H1 (cell line): Measurements from ENCODE around the gene PAPSS2. TPM values are rescaled to one million over a fixed set of nuclear protein-coding genes. Genes with fewer than 3 reads are reported as not detected.
"Not testable (repeated sequence)": the region's sequence is repeated elsewhere in the genome, so short reads cannot be mapped to it uniquely, and the experiment has no call there.

Source experiments
- CTCF ChIA-PET: fragments of 300-600 bp; sonication (Branson Sonifier 250); formaldehyde crosslinking; loops from one replicate; lab custom pipeline; 2021; ENCODE audit not compliant: partially characterized antibody; lab: Charles Lee
- POLR2A ChIA-PET: fragments of 300-600 bp; sonication (Branson Sonifier 250); formaldehyde crosslinking; loops from one replicate; lab custom pipeline; 2021; ENCODE audit warnings: inconsistent platforms; ENCODE audit not compliant: partially characterized antibody; lab: Charles Lee
- DNase-seq, 2 experiments: peaks; one replicate each; pipeline versions ENCODE4 v3.0.0 to v3.0.0-alpha.2; 2010 to 2022; ENCODE audit warnings: low spot score in 2 of 2, low read depth in 1 of 2, mixed read lengths in 1 of 2
- FAIRE-seq: peaks from 2 replicates; lab custom pipeline; 2011; peaks lifted over from hg19 to GRCh38; lab: Jason Lieb, UNC
- H2AFZ ChIP-seq: 2 replicates; pipeline ENCODE4 v1.8.1; 2012; ENCODE audit warnings: low read length, inconsistent platforms
- H2AK5ac ChIP-seq: 2 replicates; pipeline ENCODE4 v1.6.1; 2013; ENCODE audit warnings: low read depth, low read length
- H2BK120ac ChIP-seq: replicated peaks from 2 replicates; pipeline ENCODE3; 2013; ENCODE audit warnings: low read depth, low read length, inconsistent platforms
- H2BK12ac ChIP-seq: 2 replicates; pipeline ENCODE4 v1.6.1; 2013; ENCODE audit warnings: low read depth, low read length
- H2BK15ac ChIP-seq: 2 replicates; pipeline ENCODE4 v1.6.1; 2013; ENCODE audit warnings: low read length
- H2BK20ac ChIP-seq: 2 replicates; pipeline ENCODE4 v1.6.1; 2013; ENCODE audit warnings: low read length
- H2BK5ac ChIP-seq: 2 replicates; pipeline ENCODE4 v1.6.1; 2013; ENCODE audit warnings: low read depth, low read length
- H3K14ac ChIP-seq: 2 replicates; pipeline ENCODE4 v1.6.1; 2013; ENCODE audit warnings: inconsistent platforms; ENCODE audit not compliant: insufficient read length
- H3K18ac ChIP-seq: 2 replicates; pipeline ENCODE4 v1.6.1; 2013; ENCODE audit warnings: low read length; ENCODE audit errors: extremely low read depth
- H3K23ac ChIP-seq: 2 replicates; pipeline ENCODE4 v1.6.1; 2013; ENCODE audit warnings: inconsistent platforms; ENCODE audit not compliant: insufficient read length
- H3K23me2 ChIP-seq: 2 replicates; pipeline ENCODE4 v1.6.1; 2013; ENCODE audit warnings: low read depth, low read length
- H3K27ac ChIP-seq: 2 replicates; pipeline ENCODE4 v1.6.1; 2011; ENCODE audit warnings: low read depth, low read length, inconsistent platforms
- H3K27me3 ChIP-seq, 4 experiments: replicated peaks in 1 of 4; 1 replicate in 1 of 4; 2 replicates in 3 of 4; pipeline versions ENCODE4 v1.6.1 to v1.8.1; 2011 to 2013; ENCODE audit warnings: low read length in 3 of 4, mild to moderate bottlenecking in 3 of 4, inconsistent platforms in 2 of 4, mixed read lengths in 2 of 4, moderate library complexity in 1 of 4; ENCODE audit not compliant: control insufficient read depth in 3 of 4, insufficient read depth in 3 of 4; ENCODE audit errors: extremely low read depth in 1 of 4
- H3K36me3 ChIP-seq, 4 experiments: 2 replicates each; pipeline versions ENCODE4 v1.6.1 to v1.8.1; 2011 to 2013; ENCODE audit warnings: mild to moderate bottlenecking in 4 of 4, low read length in 3 of 4, moderate library complexity in 2 of 4, control low read depth in 1 of 4, inconsistent platforms in 1 of 4; ENCODE audit not compliant: insufficient read depth in 4 of 4, control insufficient read depth in 2 of 4
- H3K4ac ChIP-seq: replicated peaks from 2 replicates; pipeline ENCODE3; 2013; ENCODE audit warnings: low read length, low read depth, mixed read lengths, inconsistent platforms; ENCODE audit not compliant: insufficient read length
- H3K4me1 ChIP-seq, 4 experiments: replicated peaks in 1 of 4; 1 replicate in 1 of 4; 2 replicates in 3 of 4; pipeline versions ENCODE4 v1.6.1 to v1.8.1; 2011 to 2013; ENCODE audit warnings: low read length in 3 of 4, inconsistent platforms in 2 of 4, mixed read lengths in 1 of 4; ENCODE audit not compliant: insufficient read depth in 4 of 4, control insufficient read depth in 3 of 4
- H3K4me2 ChIP-seq, 2 experiments: 2 replicates each; pipeline versions ENCODE4 v1.6.1 to v1.8.1; 2011 to 2013; ENCODE audit warnings: low read depth in 2 of 2, low read length in 2 of 2, control low read depth in 1 of 2, inconsistent platforms in 1 of 2, mild to moderate bottlenecking in 1 of 2; ENCODE audit not compliant: insufficient read depth in 1 of 2
- H3K4me3 ChIP-seq, 4 experiments: fragments of 200-600, 300-600 bp in 1 of 4; sonication (generic), shearing (Covaris generic), sonication (Bioruptor Twin) in 1 of 4; 2 replicates each; pipeline versions ENCODE4 v1.5.1 to v1.8.1; 2011 to 2016; ENCODE audit warnings: low read length in 4 of 4, low read depth in 3 of 4, control low read depth in 2 of 4, inconsistent platforms in 2 of 4, mild to moderate bottlenecking in 2 of 4, mixed read lengths in 1 of 4, moderate library complexity in 1 of 4; ENCODE audit not compliant: insufficient read depth in 2 of 4; ENCODE audit errors: extremely low read depth in 1 of 4
- H3K56ac ChIP-seq: replicated peaks from 2 replicates; pipeline ENCODE3; 2013; ENCODE audit warnings: low read depth, mild to moderate bottlenecking, mixed read lengths, low read length, inconsistent platforms; ENCODE audit not compliant: insufficient read length
- H3K79me1 ChIP-seq: 2 replicates; pipeline ENCODE4 v1.6.1; 2013; ENCODE audit warnings: low read depth, low read length, control low read depth
- H3K79me2 ChIP-seq, 2 experiments: 2 replicates each; pipeline versions ENCODE4 v1.6.1 to v1.8.1; 2012 to 2013; ENCODE audit warnings: low read length in 2 of 2, mild to moderate bottlenecking in 2 of 2, inconsistent platforms in 1 of 2; ENCODE audit not compliant: insufficient read depth in 2 of 2, control insufficient read depth in 1 of 2
- H3K9ac ChIP-seq, 4 experiments: replicated peaks in 1 of 4; 1 replicate in 1 of 4; 2 replicates in 3 of 4; pipeline versions ENCODE4 v1.6.1 to v1.8.1; 2011 to 2013; ENCODE audit warnings: low read depth in 3 of 4, low read length in 3 of 4, control low read depth in 2 of 4, mild to moderate bottlenecking in 2 of 4, moderate library complexity in 2 of 4, inconsistent platforms in 1 of 4; ENCODE audit errors: extremely low read depth in 1 of 4
- H3K9me3 ChIP-seq, 2 experiments: 2 replicates each; pipeline versions ENCODE4 v1.6.1 to v1.8.1; 2012 to 2013; ENCODE audit warnings: mild to moderate bottlenecking in 2 of 2, moderate library complexity in 2 of 2, control low read depth in 1 of 2, inconsistent platforms in 1 of 2, low read depth in 1 of 2, low read length in 1 of 2, mixed read lengths in 1 of 2; ENCODE audit not compliant: insufficient read depth in 2 of 2
- H4K20me1 ChIP-seq, 2 experiments: replicated peaks in 1 of 2; 2 replicates each; pipeline versions ENCODE3 to v1.8.1; 2011 to 2013; ENCODE audit warnings: inconsistent platforms in 2 of 2, low read length in 2 of 2, mild to moderate bottlenecking in 1 of 2; ENCODE audit not compliant: insufficient read depth in 2 of 2, control insufficient read depth in 1 of 2
- H4K5ac ChIP-seq: 2 replicates; pipeline ENCODE4 v1.6.1; 2013; ENCODE audit warnings: low read length, low read depth, mixed read lengths, inconsistent platforms; ENCODE audit not compliant: insufficient read length
- H4K8ac ChIP-seq: 2 replicates; pipeline ENCODE4 v1.8.0; 2013; ENCODE audit warnings: mild to moderate bottlenecking, moderate library complexity, low read length, inconsistent platforms; ENCODE audit not compliant: insufficient read depth; ENCODE audit errors: extremely low read depth
- H4K91ac ChIP-seq: replicated peaks from 2 replicates; pipeline ENCODE3; 2013; ENCODE audit warnings: low read length, mixed read lengths, inconsistent platforms; ENCODE audit not compliant: insufficient read length
- WGBS, 2 experiments: shearing (Covaris generic) in 1 of 2; methylation state at CpG; one replicate each; pipeline versions ENCODE4 v1.1.6 to v1.1.7; 2013 to 2015; ENCODE audit warnings: low lambda C conversion rate in 2 of 2, mixed read lengths in 2 of 2, inconsistent platforms in 1 of 2, low coverage in 1 of 2, missing lambda C conversion rate in 1 of 2; ENCODE audit not compliant: insufficient replicate concordance in 2 of 2, insufficient coverage in 1 of 2, insufficient read length in 1 of 2; ENCODE audit errors: extremely low coverage in 1 of 2, missing lambda C conversion rate in 1 of 2; 5-methylcytosine and 5-hydroxymethylcytosine counted together
- polyA plus RNA-seq, 7 experiments: library from polyadenylated mRNA; depleted of rRNA in 3 of 7; stranded (reverse) in 5 of 7; unstranded in 2 of 7; fragments of >200 nt in 5 of 7; fragments of 200-250 nt in 2 of 7; gene quantifications; 1 replicate in 5 of 7; 2 replicates in 1 of 7; 4 replicates in 1 of 7; pipeline versions ENCODE4 v1.2.1 to v1.2.3, GENCODE V29; 2011 to 2013; ENCODE audit warnings: missing spikeins in 2 of 7, mixed read lengths in 2 of 7
- total RNA-seq: library from RNA; stranded (reverse); fragmentation: NEBNext Ultra II Directional; extraction: Animal tissue kit (Norgen Biotek cat#: 25700); gene quantifications from 2 replicates; pipeline ENCODE4 v1.2.1, GENCODE V29; 2021

PAPSS2 gene
- total and polyA plus RNA-seq, 2 of the 8 experiments (the other 6 are each of a cell fraction or from before 2014, with no cell fraction given), result 7.6 to 20.2 TPM

- H3K18ac ChIP-seq, H4K20me1 ChIP-seq, H3K4me1 ChIP-seq, H2BK12ac ChIP-seq, H4K5ac ChIP-seq, H4K91ac ChIP-seq, FAIRE-seq, H3K79me2 ChIP-seq, H3K27me3 ChIP-seq, H2BK120ac ChIP-seq, H3K9ac ChIP-seq, H3K36me3 ChIP-seq, H3K23ac ChIP-seq, H3K79me1 ChIP-seq, H2AFZ ChIP-seq, H3K56ac ChIP-seq, H4K8ac ChIP-seq, H3K4me2 ChIP-seq, H2BK15ac ChIP-seq, H2AK5ac ChIP-seq, DNase-seq, H2BK5ac ChIP-seq, H3K4me3 ChIP-seq, H3K14ac ChIP-seq, H3K27ac ChIP-seq, H3K4ac ChIP-seq, H3K9me3 ChIP-seq, H3K23me2 ChIP-seq, POLR2A ChIA-PET, H2BK20ac ChIP-seq: not testable (repeated sequence)
- CTCF ChIA-PET, result interaction anchor here (1.7 kb wide), 1 partner anchor 76 kb away, joined by 6 read pairs; no protein-coding TSS in a partner anchor
- WGBS, 2 experiments, result 88% methylated on average over 1 of the region's 1 CpG; no CpG with 5 or more reads in 1 of the 2 experiments
Measured at GRCh38 chr10:87738253-87738652, 78.6 kb downstream of the PAPSS2 start.
